Uterus (tissue), 4 donors: ENCODE data around the gene RORC. TPM values are rescaled to one million over a fixed set of nuclear protein-coding genes. Genes with fewer than 3 reads are reported as not detected.

ENCODE experiments used
- DNase-seq, 2 donors: peaks; one replicate each; pipeline ENCODE4 v3.0.0-alpha.2; 2019 to 2020
- H3K27ac ChIP-seq, 2 donors: fragments of 200-600 bp; sonication (generic); 1 replicate in 1 of 2; 2 replicates in 1 of 2; pipeline ENCODE4 v1.5.1; 2016 to 2018
- H3K27me3 ChIP-seq, 2 donors: fragments of 200-600 bp; sonication (generic); one replicate each; pipeline ENCODE4 v1.5.1; 2018 to 2019; ENCODE audit warnings: control low read depth in 1 of 2
- H3K36me3 ChIP-seq, 2 donors: fragments of 200-600 bp; sonication (generic); one replicate each; pipeline ENCODE4 v1.5.1; 2019; ENCODE audit warnings: control low read depth in 1 of 2
- H3K4me1 ChIP-seq, 2 donors: fragments of 200-600 bp; sonication (generic); one replicate each; pipeline ENCODE4 v1.5.1; 2018 to 2019; ENCODE audit warnings: control low read depth in 1 of 2
- H3K4me3 ChIP-seq, 2 donors: fragments of 200-600 bp; sonication (generic); 1 replicate in 1 of 2; 2 replicates in 1 of 2; pipeline ENCODE4 v1.5.1; 2018 to 2019; ENCODE audit warnings: mild to moderate bottlenecking in 1 of 2
- H3K9me3 ChIP-seq, 2 donors: fragments of 200-600 bp; sonication (generic); one replicate each; pipeline ENCODE4 v1.5.1; 2019; ENCODE audit warnings: control low read depth in 1 of 2
- POLR2A ChIP-seq, 2 donors: fragments of 450-650 bp; IDR thresholded peaks; one replicate each; pipeline ENCODE4 v1.6.1; 2016; ENCODE audit warnings: antibody characterized with exemption in 2 of 2, mild to moderate bottlenecking in 1 of 2, moderate library complexity in 1 of 2
- intact Hi-C: fragments of 100-400 bp; cut with DNase I; formaldehyde crosslinking; loops from one replicate; pipeline ENCODE4 v1.15.1; 2023; ENCODE audit warnings: low total_unique reads
- total RNA-seq, 4 donors: library from RNA; depleted of rRNA in 3 of 4; stranded (reverse); fragments of >200 nt in 3 of 4; gene quantifications; one replicate each; pipeline versions ENCODE4 v1.1.0 to v1.2.4, GENCODE V29; 2014 to 2023
- TF ChIP-seq, protein P1 (sequence below), 4 experiments: fragments of 200-600 bp in 2 of 4; fragments of 450-650 bp in 2 of 4; sonication (generic) in 2 of 4; IDR thresholded peaks; one replicate each; pipeline ENCODE4 v1.5.1; 2016 to 2019; ENCODE audit warnings: antibody characterized with exemption in 4 of 4, mild to moderate bottlenecking in 2 of 4, moderate library complexity in 1 of 4
- donor health status: DM: yes; HTN: yes; CAD: no.

The RORC gene
- total RNA-seq, 4 donors from 2014 or later: 0.51 to 4.8 (median 2.1) TPM

DNA sequence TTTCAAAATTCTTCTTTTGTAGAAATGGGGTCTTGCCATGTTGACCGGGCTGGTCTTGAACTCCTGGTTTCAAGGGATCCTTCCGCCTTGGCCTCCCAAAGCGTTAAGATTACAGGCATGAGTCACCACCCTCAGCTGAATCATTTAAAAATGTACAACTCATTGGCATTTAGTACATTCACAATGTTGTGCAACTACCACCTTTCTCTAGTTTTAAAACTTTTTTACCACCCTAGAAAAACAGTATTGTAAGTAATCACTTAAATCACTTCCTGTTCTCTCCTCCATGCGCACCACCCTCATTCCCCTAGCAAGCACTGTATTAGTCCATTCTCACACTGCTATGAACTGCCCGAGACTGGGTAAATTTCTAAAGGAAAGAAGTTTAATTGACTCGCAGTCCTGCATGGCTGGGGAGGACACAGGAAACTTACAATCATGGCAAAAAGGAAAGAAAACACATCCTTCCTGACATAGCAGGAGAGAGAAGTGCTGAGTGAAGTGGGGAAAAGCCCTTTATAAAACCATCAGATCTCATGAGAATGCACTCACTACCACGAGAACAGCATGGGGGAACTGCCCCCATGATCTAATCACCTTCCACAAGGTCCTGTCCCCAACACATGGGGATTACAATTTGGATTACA lies 36.3 kb upstream of the RORC start:
- H3K9me3 ChIP-seq: no peaks in the 10 kb centered on the region
- TF ChIP-seq, protein P1, sequence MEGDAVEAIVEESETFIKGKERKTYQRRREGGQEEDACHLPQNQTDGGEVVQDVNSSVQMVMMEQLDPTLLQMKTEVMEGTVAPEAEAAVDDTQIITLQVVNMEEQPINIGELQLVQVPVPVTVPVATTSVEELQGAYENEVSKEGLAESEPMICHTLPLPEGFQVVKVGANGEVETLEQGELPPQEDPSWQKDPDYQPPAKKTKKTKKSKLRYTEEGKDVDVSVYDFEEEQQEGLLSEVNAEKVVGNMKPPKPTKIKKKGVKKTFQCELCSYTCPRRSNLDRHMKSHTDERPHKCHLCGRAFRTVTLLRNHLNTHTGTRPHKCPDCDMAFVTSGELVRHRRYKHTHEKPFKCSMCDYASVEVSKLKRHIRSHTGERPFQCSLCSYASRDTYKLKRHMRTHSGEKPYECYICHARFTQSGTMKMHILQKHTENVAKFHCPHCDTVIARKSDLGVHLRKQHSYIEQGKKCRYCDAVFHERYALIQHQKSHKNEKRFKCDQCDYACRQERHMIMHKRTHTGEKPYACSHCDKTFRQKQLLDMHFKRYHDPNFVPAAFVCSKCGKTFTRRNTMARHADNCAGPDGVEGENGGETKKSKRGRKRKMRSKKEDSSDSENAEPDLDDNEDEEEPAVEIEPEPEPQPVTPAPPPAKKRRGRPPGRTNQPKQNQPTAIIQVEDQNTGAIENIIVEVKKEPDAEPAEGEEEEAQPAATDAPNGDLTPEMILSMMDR (IDR thresholded peaks at IDR 0.05): no peak
- TF ChIP-seq POLR2A (IDR thresholded peaks at IDR 0.05): no peak
- intact Hi-C loops: no loop called here

DNA sequence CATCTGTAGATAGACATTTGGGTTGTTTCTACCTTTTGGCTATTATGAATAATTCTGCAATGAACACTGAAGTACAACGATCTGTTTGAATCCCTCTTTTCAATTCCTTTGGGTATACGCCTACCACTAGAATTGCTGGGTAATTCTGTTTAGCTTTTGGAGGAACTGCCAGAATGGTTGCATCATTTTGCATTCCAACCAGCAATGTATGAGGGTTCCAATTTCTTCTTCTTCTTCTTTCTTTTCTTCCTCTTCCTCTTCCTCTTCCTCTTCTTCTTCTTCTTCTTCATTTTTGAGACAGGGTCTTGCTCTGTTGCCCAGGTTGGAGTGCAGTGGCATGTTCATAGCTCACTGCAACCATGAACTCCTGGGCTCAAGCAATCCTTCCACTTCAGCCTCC lies 35.7 kb upstream of the RORC start:
- no peak overlapping the region for H3K4me3 ChIP-seq
- H3K4me1 ChIP-seq: no peaks in the 10 kb centered on the region
- no peaks in the 10 kb centered on the region for H3K9me3 ChIP-seq
- TF ChIP-seq, protein P1 (IDR thresholded peaks at IDR 0.05): no peak
- no peak for TF ChIP-seq POLR2A (IDR thresholded peaks at IDR 0.05)
- intact Hi-C loops: no loop called here
- no peaks in the 10 kb centered on the region for H3K27me3 ChIP-seq
- H3K27ac ChIP-seq: no peak overlapping the region
- no peaks in the 10 kb centered on the region for H3K36me3 ChIP-seq
- no peak for DNase-seq

More for the DNA sequence above, 36.3 kb upstream of the RORC start:
- no peak for DNase-seq
- Histone ChIP-seq H3K4me3 (no peak overlapping the region), H3K36me3 (no peaks in the 10 kb centered on the region), H3K27ac (no peak overlapping the region), H3K4me1 (no peaks in the 10 kb centered on the region), H3K27me3 (no peaks in the 10 kb centered on the region)

DNA sequence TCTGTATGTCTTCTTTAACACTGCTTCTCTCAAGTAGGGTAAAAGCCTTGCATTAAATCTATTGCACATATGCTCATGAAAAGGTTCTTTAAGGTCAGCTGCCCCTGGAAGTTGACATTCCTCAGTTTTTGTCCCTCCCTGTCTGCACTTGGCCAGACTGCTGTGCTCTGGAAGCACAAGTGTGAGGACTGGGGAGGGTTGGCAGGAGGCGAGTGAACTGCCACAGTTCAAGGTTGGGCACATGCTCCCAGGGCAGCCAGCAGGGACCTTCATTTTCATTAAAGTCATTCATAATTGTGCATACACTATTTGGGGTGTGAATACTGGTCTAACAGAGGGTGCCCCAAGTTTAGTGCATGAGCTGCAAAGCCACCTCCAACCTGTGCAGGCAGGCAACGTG lies 32.8 kb upstream of the RORC start:
- Histone ChIP-seq H3K4me3 (no peak overlapping the region), H3K9me3 (no peaks in the 10 kb centered on the region), H3K27me3 (no peaks in the 10 kb centered on the region), H3K4me1 (no peaks in the 10 kb centered on the region), H3K36me3 (no peaks in the 10 kb centered on the region), H3K27ac (no peak overlapping the region)
- TF ChIP-seq, protein P1 (IDR thresholded peaks at IDR 0.05): no peak
- TF ChIP-seq POLR2A (IDR thresholded peaks at IDR 0.05): no peak
- DNase-seq: no peak
- intact Hi-C loops: no loop called here

DNA sequence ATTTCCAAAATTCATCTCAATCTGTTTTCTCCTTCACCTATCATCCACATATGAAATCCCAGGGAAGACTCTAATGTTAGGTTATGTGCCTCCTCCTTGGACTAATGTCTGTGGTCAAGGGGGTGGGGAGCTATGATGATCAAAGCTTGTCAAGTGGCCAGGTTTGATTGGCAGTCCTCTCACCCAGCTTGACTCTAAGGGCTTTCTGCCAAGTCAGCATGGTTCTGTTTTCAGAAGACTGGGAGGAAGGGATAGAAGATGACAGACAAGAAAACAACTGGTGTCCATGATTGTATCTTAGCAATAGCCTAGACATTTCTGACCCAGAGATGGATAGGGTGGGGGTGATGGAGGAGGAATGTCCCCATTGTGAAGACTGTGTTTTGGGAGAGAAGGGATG lies 31.0 kb upstream of the RORC start:
- Histone ChIP-seq H3K36me3 (no peaks in the 10 kb centered on the region), H3K9me3 (no peaks in the 10 kb centered on the region), H3K27me3 (no peaks in the 10 kb centered on the region), H3K27ac (no peak overlapping the region), H3K4me1 (no peaks in the 10 kb centered on the region), H3K4me3 (no peak overlapping the region)
- no peak for DNase-seq
- intact Hi-C loops: no loop called here
- no peak for TF ChIP-seq POLR2A (IDR thresholded peaks at IDR 0.05)

DNA sequence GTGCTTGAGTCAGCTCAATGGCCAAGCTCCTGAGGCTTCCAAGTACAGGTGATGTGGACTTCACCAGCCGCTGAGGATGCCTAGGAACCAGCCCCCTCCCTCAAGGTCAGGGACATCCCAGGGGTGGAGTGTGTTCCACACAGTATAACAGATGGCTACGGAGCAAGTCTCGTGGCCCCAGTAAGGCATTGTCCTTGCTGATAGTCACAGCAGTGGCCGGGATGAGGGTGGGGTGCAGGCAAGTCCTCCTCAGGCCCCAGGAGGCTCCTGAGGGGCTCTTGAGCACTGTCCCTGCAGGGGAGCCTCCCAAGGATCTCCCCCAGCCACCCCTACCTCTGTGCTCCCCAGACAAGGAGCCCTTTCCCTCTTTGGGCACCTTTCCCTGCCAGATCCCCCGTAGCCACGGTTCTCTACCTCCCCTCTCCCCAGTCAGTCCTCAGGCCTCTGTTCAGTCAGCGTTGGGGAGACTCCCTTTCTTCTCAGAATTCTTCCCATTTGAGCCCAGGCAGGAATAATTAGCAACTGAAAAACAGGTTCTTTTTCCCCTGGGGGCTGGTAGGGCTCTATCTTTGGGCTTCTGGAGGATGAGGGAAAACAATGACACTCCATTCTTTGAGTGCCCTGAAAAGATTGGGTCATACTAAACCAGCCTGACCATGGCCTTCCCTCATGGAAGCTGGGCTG lies 29.0 kb upstream of the RORC start:
- TF ChIP-seq, protein P1 (IDR thresholded peaks at IDR 0.05): no peak
- no peak for TF ChIP-seq POLR2A (IDR thresholded peaks at IDR 0.05)
- no peaks in the 10 kb centered on the region for H3K9me3 ChIP-seq
- no peaks in the 10 kb centered on the region for H3K4me1 ChIP-seq
- H3K4me3 ChIP-seq: no peak overlapping the region
- no peak overlapping the region for H3K27ac ChIP-seq
- DNase-seq: no peak
- H3K36me3 ChIP-seq: no peaks in the 10 kb centered on the region
- H3K27me3 ChIP-seq: no peaks in the 10 kb centered on the region
- intact Hi-C loops: no loop called here
